Common myeloid progenitor, CD34-positive (primary cell): ENCODE data around the gene WDFY1.

Experiments used
- CTCF ChIA-PET: fragments of 350-600 bp; sonication (Branson Sonifier 250); formaldehyde crosslinking; loops from one replicate; lab custom pipeline; 2021; ENCODE audit warnings: antibody characterized with exemption; lab: Charles Lee
- POLR2A ChIA-PET: fragments of 350-600 bp; sonication (Branson Sonifier 250); formaldehyde crosslinking; loops from one replicate; lab custom pipeline; 2021; ENCODE audit warnings: antibody characterized with exemption; lab: Charles Lee
- DNase-seq, 3 donors: peaks; one replicate each; pipeline versions ENCODE4 v3.0.0 to v3.0.0-alpha.2; 2013
- H3K27ac ChIP-seq, 2 experiments: 1 replicate in 1 of 2; 2 replicates in 1 of 2; pipeline ENCODE4 v1.7.0; 2013; ENCODE audit warnings: inconsistent platforms in 2 of 2, low read length in 2 of 2, mild to moderate bottlenecking in 2 of 2, low read depth in 1 of 2, moderate library complexity in 1 of 2; ENCODE audit not compliant: severe bottlenecking in 2 of 2, insufficient read depth in 1 of 2, poor library complexity in 1 of 2
- H3K27me3 ChIP-seq, 5 experiments: replicated peaks in 2 of 5; 1 replicate in 3 of 5; 2 replicates in 2 of 5; pipeline versions ENCODE4 v1.6.1 to v1.7.0; 2013; ENCODE audit warnings: low read length in 4 of 5, mild to moderate bottlenecking in 2 of 5, moderate library complexity in 2 of 5, inconsistent platforms in 1 of 5; ENCODE audit not compliant: insufficient read depth in 5 of 5, control insufficient read depth in 4 of 5
- H3K36me3 ChIP-seq, 4 experiments: 1 replicate in 2 of 4; 2 replicates in 2 of 4; pipeline versions ENCODE4 v1.6.1 to v1.7.0; 2013; ENCODE audit warnings: low read length in 3 of 4, control low read depth in 1 of 4, mild to moderate bottlenecking in 1 of 4; ENCODE audit not compliant: control insufficient read depth in 4 of 4, insufficient read depth in 4 of 4
- H3K4me1 ChIP-seq, 4 experiments: 1 replicate in 3 of 4; 2 replicates in 1 of 4; pipeline versions ENCODE4 v1.6.1 to v1.7.1; 2013; ENCODE audit warnings: low read length in 3 of 4, mild to moderate bottlenecking in 3 of 4, control low read depth in 1 of 4, inconsistent platforms in 1 of 4, moderate library complexity in 1 of 4; ENCODE audit not compliant: control insufficient read depth in 4 of 4, insufficient read depth in 4 of 4; ENCODE audit errors: control extremely low read depth in 1 of 4
- H3K4me3 ChIP-seq, 7 experiments: 1 replicate in 4 of 7; 2 replicates in 3 of 7; pipeline versions ENCODE4 v1.5.1 to v1.7.0; 2013; ENCODE audit warnings: mild to moderate bottlenecking in 7 of 7, low read length in 6 of 7, moderate library complexity in 6 of 7, inconsistent platforms in 2 of 7, low read depth in 2 of 7, control low read depth in 1 of 7; ENCODE audit not compliant: insufficient read depth in 4 of 7, control insufficient read depth in 1 of 7; ENCODE audit errors: extremely low read depth in 1 of 7
- H3K9me3 ChIP-seq, 5 experiments: 1 replicate in 4 of 5; 2 replicates in 1 of 5; pipeline versions ENCODE4 v1.6.1 to v1.7.1; 2013; ENCODE audit warnings: low read length in 4 of 5, mild to moderate bottlenecking in 2 of 5, inconsistent platforms in 1 of 5, low read depth in 1 of 5, moderate library complexity in 1 of 5; ENCODE audit not compliant: control insufficient read depth in 4 of 5, insufficient read depth in 2 of 5; ENCODE audit errors: control extremely low read depth in 1 of 5
- WGBS: methylation state at CpG from one replicate; pipeline ENCODE4 v1.1.5; 2013; ENCODE audit not compliant: insufficient coverage; 5-methylcytosine and 5-hydroxymethylcytosine counted together

Gene WDFY1

DNA sequence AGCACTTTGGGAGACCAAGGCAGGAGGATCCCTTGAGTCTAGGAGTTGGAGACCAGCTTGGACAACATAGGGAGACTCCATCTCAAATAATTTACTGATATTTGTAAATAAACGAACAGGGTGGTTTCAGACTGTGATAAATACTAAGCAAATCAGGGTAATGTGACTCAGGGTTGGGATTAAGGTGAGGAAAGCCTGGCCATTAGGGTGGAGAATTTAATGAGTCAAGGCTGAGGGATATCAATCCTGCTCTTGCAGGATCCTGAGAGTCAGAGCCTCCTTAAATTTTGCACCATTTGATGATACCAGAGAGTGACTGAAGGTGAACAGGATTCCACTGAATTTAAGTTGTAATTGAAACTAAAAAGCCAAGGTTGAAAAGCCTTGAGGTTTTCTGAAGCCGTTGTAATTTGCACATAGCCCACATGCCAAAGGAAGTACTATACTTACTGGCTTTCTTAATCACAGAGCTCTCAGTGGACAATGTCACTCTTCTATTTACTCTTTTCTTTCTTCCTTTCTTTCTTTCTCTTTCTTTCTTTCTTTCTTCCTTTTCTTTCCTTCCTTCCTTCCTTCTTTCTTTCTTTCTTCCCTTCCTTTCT, 79.1 kb downstream of the WDFY1 start:
- no peaks in the 10 kb centered on the region for H3K4me1 ChIP-seq
- ChIA-PET CTCF (no interaction called here), POLR2A (no interaction called here)
- H3K27me3 ChIP-seq: no peaks in the 10 kb centered on the region
- no peaks in the 10 kb centered on the region for H3K9me3 ChIP-seq
- 85% methylated on average over 2 of the region's 2 CpGs for WGBS
- no peak for DNase-seq
- no peak overlapping the region for H3K27ac ChIP-seq
- no peak overlapping the region for H3K4me3 ChIP-seq
- peaks cover 0 to 2% (median 0%) of the 10 kb centered on the region in 4 experiments for H3K36me3 ChIP-seq

- no peak overlapping the region for H3K27ac ChIP-seq
- ChIA-PET POLR2A (no interaction called here), CTCF (no interaction called here)
Observed at GRCh38 chr2:223865124-223865523, 80.0 kb downstream of the WDFY1 start.

GRCh38 chr2:223863491-223863890, 81.6 kb downstream of the WDFY1 start:
- Histone ChIP-seq H3K4me1 (no peaks in the 10 kb centered on the region), H3K36me3 (peaks cover 0 to 2% (median 0%) of the 10 kb centered on the region in 4 experiments), H3K4me3 (no peak overlapping the region), H3K9me3 (no peaks in the 10 kb centered on the region), H3K27ac (no peak overlapping the region), H3K27me3 (no peaks in the 10 kb centered on the region)
- ChIA-PET CTCF (no interaction called here), POLR2A (no interaction called here)
- WGBS: no CpG with 5 or more reads among the region's 2 CpGs
- DNase-seq: no peak

More at GRCh38 chr2:223865124-223865523, 80.0 kb downstream of the WDFY1 start:
- Histone ChIP-seq H3K27me3 (no peaks in the 10 kb centered on the region), H3K4me1 (no peaks in the 10 kb centered on the region), H3K4me3 (no peak overlapping the region), H3K9me3 (no peaks in the 10 kb centered on the region), H3K36me3 (peaks cover 0 to 2% (median 0%) of the 10 kb centered on the region in 4 experiments)
- no peak for DNase-seq
- WGBS: 91% methylated on average over 3 of the region's 4 CpGs

DNA sequence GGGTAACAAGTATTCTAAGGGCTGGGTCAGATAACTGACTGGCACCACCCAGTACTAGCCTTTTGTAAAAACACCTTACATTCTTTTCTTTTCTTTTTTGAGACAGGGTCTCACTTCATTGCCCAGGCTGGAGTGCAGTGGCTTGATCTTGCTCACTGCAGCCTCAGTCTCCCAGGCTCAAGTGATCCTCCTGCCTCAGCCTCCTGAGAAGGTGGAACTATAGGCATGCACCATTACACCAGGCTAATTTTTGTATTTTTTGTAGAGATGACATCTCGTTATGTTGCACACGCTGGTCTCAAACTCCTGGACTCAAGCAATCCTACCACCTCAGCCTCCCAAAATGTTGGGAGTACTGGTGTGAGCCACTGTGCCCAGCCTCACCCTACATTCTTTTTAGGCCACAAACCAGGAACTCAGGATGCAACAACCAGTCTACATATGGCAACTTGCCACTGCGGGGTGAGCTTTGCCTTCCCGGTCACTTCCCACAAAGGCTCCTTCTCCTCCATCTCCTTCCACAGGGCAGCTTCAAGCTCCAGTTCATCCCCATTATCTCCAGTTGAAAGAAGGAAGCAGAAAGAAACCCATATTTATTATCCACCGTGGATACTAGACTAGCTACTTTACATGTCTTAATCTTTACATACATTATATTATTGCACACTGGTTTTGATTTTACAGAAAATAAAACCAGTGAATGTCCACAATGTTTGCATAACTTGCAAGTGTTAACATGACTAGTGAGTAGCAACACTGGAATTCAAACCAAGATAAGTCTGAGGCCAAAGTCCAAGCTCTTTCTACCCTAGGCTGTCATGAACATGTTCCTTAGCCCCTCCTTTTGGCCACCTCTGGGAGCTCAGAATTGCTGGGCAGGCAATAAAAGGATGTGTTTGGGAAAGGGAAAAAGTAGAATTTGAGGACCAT, 84.1 kb downstream of the WDFY1 start:
- Histone ChIP-seq H3K27ac (no peak overlapping the region), H3K9me3 (no peaks in the 10 kb centered on the region), H3K36me3 (peaks cover 0 to 2% (median 0%) of the 10 kb centered on the region in 4 experiments), H3K27me3 (no peaks in the 10 kb centered on the region), H3K4me1 (no peaks in the 10 kb centered on the region), H3K4me3 (no peak overlapping the region)
- WGBS: 100% methylated on average over 4 of the region's 5 CpGs
- ChIA-PET POLR2A (no interaction called here), CTCF (interaction anchor here (1.0 to 1.9 kb wide), 2 partner anchors 10 to 13 kb away, joined by 4 to 5 read pairs; no protein-coding TSS in a partner anchor)
- DNase-seq: no peak

GRCh38 chr2:223859070-223859469, 86.1 kb downstream of the WDFY1 start:
- no peak for DNase-seq
- H3K27ac ChIP-seq: no peak overlapping the region
- WGBS: 93% methylated on average over 3 of the region's 3 CpGs
- H3K36me3 ChIP-seq: no peaks in the 10 kb centered on the region
- ChIA-PET CTCF (interaction anchor here (0.8 to 1.2 kb wide), 3 partner anchors 14 to 81 kb away, joined by 3 to 4 read pairs (median 4); no protein-coding TSS in a partner anchor), POLR2A (no interaction called here)
- no peaks in the 10 kb centered on the region for H3K9me3 ChIP-seq
- no peaks in the 10 kb centered on the region for H3K4me1 ChIP-seq
- no peaks in the 10 kb centered on the region for H3K27me3 ChIP-seq
- no peak overlapping the region for H3K4me3 ChIP-seq

DNA sequence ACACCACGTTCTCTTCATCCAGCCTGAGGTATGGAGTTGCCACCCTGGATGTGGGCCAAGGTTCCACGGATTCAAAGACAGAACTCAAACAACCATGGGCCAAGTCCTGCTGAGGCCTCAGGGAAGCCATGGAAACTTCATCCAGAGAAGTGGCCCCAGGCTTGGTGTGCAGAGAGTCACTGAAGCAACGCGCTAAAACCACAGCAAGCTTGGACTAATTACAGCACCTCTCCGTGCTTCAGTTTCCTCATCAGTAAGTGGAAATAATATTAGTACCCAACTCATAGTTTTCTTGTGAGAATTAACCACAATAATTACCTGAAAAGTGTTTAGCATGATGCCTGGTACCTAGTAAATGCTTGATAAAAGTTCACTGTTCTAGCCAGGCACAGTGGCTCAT, 88.6 kb downstream of the WDFY1 start:
- WGBS: 96% methylated on average over 3 of the region's 5 CpGs
- POLR2A ChIA-PET: no interaction called here
- Histone ChIP-seq H3K4me3 (no peak overlapping the region), H3K9me3 (no peaks in the 10 kb centered on the region), H3K27me3 (no peaks in the 10 kb centered on the region), H3K36me3 (no peaks in the 10 kb centered on the region), H3K27ac (no peak overlapping the region), H3K4me1 (no peaks in the 10 kb centered on the region)
- DNase-seq: no peak
- CTCF ChIA-PET: no interaction called here

DNA sequence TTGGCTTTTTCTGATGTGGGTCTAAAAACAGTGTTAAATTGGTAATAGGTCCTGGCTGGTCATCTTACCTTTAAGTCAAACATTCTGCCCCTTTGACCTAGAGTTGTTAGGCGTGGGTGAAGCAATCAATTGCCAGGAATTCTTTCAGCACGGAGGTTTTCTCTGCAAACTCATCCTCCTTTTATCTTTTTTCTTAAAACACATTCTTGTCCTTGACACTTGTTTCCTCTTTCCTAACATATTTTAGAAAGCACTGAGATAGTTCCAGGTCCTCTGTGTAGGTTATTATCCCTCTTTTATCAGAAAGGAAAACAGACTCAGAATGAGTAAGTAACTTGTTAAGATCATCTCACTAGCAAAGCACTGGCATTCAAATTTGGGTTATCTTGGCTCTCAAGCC, 89.1 kb downstream of the WDFY1 start:
- CTCF ChIA-PET: no interaction called here
- no peak for DNase-seq
- POLR2A ChIA-PET: no interaction called here
- WGBS: 56% methylated on average over 2 of the region's 2 CpGs
- H3K4me3 ChIP-seq: no peak overlapping the region
- H3K9me3 ChIP-seq: no peaks in the 10 kb centered on the region
- H3K36me3 ChIP-seq: no peaks in the 10 kb centered on the region
- no peak overlapping the region for H3K27ac ChIP-seq
- no peaks in the 10 kb centered on the region for H3K27me3 ChIP-seq
- no peaks in the 10 kb centered on the region for H3K4me1 ChIP-seq
